NCI-H345 treated with DMSO at 0.1 percent for 48 hours (cell line): Measurements from ENCODE around the gene HBQ1.
"Not testable (repeated sequence)": the region's sequence is repeated elsewhere in the genome, so short reads cannot be mapped to it uniquely, and the experiment has no call there.

Experiments
- DNase-seq: peaks from one replicate; lab custom pipeline; 2025; ENCODE audit not compliant: unreplicated experiment; lab: John Stamatoyannopoulos, UW

Gene HBQ1

GRCh38 chr16:160242-160641 lies 20.0 kb upstream of the HBQ1 start:
- DNase-seq: not testable (repeated sequence)

GRCh38 chr16:160691-161190 lies 19.5 kb upstream of the HBQ1 start:
- no peak for DNase-seq

GRCh38 chr16:162271-162991 lies 17.8 kb upstream of the HBQ1 start:
- DNase-seq: no peak

- not testable (repeated sequence) for DNase-seq
Measured at GRCh38 chr16:163139-163538, 17.1 kb upstream of the HBQ1 start.

- not testable (repeated sequence) for DNase-seq
Measured at GRCh38 chr16:163696-164095, 16.6 kb upstream of the HBQ1 start.

GRCh38 chr16:164134-164823 lies 16.0 kb upstream of the HBQ1 start:
- not testable (repeated sequence) for DNase-seq

- no peak for DNase-seq
Measured at GRCh38 chr16:164827-165538, 15.3 kb upstream of the HBQ1 start.

- no peak for DNase-seq
Measured at GRCh38 chr16:165539-166374, 14.5 kb upstream of the HBQ1 start, which contains the start of gene HBM. HBM (plus strand) TSS chr16:165978; CDS start chr16:165998, 20 bp downstream.

- no peak for DNase-seq
Measured at GRCh38 chr16:166375-167121, 13.7 kb upstream of the HBQ1 start.

GRCh38 chr16:167122-167690 lies 13.1 kb upstream of the HBQ1 start:
- DNase-seq: no peak

- DNase-seq: no peak
Measured at GRCh38 chr16:168424-168823, 11.8 kb upstream of the HBQ1 start.

- DNase-seq: no peak
Measured at GRCh38 chr16:169014-169413, 11.2 kb upstream of the HBQ1 start.

- not testable (repeated sequence) for DNase-seq
Measured at GRCh38 chr16:170088-170507, 10.2 kb upstream of the HBQ1 start.

- no peak for DNase-seq
Measured at GRCh38 chr16:170788-171187, 9.5 kb upstream of the HBQ1 start.

GRCh38 chr16:172374-172941 lies 7.8 kb upstream of the HBQ1 start, which contains the start of gene HBA2:
HBA2 (plus strand) TSS chr16:172876; CDS start chr16:172913, 37 bp downstream.
- not testable (repeated sequence) for DNase-seq

GRCh38 chr16:173211-173854 lies 6.9 kb upstream of the HBQ1 start:
- not testable (repeated sequence) for DNase-seq

GRCh38 chr16:173928-174769 lies 6.1 kb upstream of the HBQ1 start:
- DNase-seq: not testable (repeated sequence)
